GM19099 (cell line): ENCODE results near the gene IKZF2.

ENCODE experiments used
- POLR2A ChIP-seq: IDR thresholded peaks from 3 replicates; pipeline ENCODE4 v1.6.1; 2011; ENCODE audit warnings: low read depth; ENCODE audit not compliant: insufficient read length; ENCODE audit errors: extremely low read depth

Gene IKZF2

GRCh38 chr2:213151437-213152064 lies at the start of gene IKZF2:
IKZF2 (minus strand) TSS chr2:213151612; CDS start chr2:213148629, 2,983 bp downstream.
- TF ChIP-seq POLR2A: peak; percentile 41

- TF ChIP-seq POLR2A: no peak
Measured at GRCh38 chr2:213199871-213200270, 48.5 kb upstream of the IKZF2 start.

- TF ChIP-seq POLR2A: no peak
Measured at GRCh38 chr2:213189001-213189899, 37.8 kb upstream of the IKZF2 start.

- no peak for TF ChIP-seq POLR2A
Measured at GRCh38 chr2:213188533-213188867, 37.1 kb upstream of the IKZF2 start.

GRCh38 chr2:213187833-213188532 lies 36.6 kb upstream of the IKZF2 start:
- no peak for TF ChIP-seq POLR2A

- TF ChIP-seq POLR2A: no peak
Measured at GRCh38 chr2:213187386-213187785, 36.0 kb upstream of the IKZF2 start.

GRCh38 chr2:213185147-213185822 lies 33.9 kb upstream of the IKZF2 start:
- no peak for TF ChIP-seq POLR2A

GRCh38 chr2:213181712-213182111 lies 30.3 kb upstream of the IKZF2 start:
- TF ChIP-seq POLR2A: no peak

GRCh38 chr2:213177679-213178078 lies 26.3 kb upstream of the IKZF2 start:
- no peak for TF ChIP-seq POLR2A

GRCh38 chr2:213175673-213176247 lies 24.3 kb upstream of the IKZF2 start:
- TF ChIP-seq POLR2A: no peak

GRCh38 chr2:213172641-213173040 lies 21.2 kb upstream of the IKZF2 start:
- no peak for TF ChIP-seq POLR2A

- TF ChIP-seq POLR2A: no peak
Measured at GRCh38 chr2:213171147-213171546, 19.7 kb upstream of the IKZF2 start.

- no peak for TF ChIP-seq POLR2A
Measured at GRCh38 chr2:213167271-213167930, 16.0 kb upstream of the IKZF2 start.

GRCh38 chr2:213166109-213166508 lies 14.7 kb upstream of the IKZF2 start:
- TF ChIP-seq POLR2A: no peak

- no peak for TF ChIP-seq POLR2A
Measured at GRCh38 chr2:213164263-213164662, 12.9 kb upstream of the IKZF2 start.

- TF ChIP-seq POLR2A: no peak
Measured at GRCh38 chr2:213162516-213163118, 11.2 kb upstream of the IKZF2 start.
